Endothelial cell (in vitro differentiated cells): ENCODE data around the gene PAFAH1B2. TPM values are rescaled to one million over a fixed set of nuclear protein-coding genes. Genes with fewer than 3 reads are reported as not detected.
A peak's percentile ranks its signal among the peaks of the same experiment; 100 is the strongest.

Experiments used
- DNase-seq: peaks from one replicate; pipeline ENCODE4 v3.0.0; 2021; ENCODE audit warnings: low spot score
- H3K27ac Mint-ChIP-seq: one replicate; pipeline ENCODE4 v1.8.0; 2021; ENCODE audit warnings: mixed read lengths, inconsistent platforms; ENCODE audit not compliant: unreplicated experiment
- H3K27me3 Mint-ChIP-seq: one replicate; pipeline ENCODE4 v1.8.0; 2021; ENCODE audit warnings: mild to moderate bottlenecking, moderate library complexity, mixed read lengths, inconsistent platforms; ENCODE audit not compliant: unreplicated experiment
- H3K36me3 Mint-ChIP-seq: one replicate; pipeline ENCODE4 v1.8.0; 2021; ENCODE audit warnings: mild to moderate bottlenecking, low read depth, mixed read lengths, inconsistent platforms; ENCODE audit not compliant: unreplicated experiment
- H3K4me1 Mint-ChIP-seq: one replicate; pipeline ENCODE4 v1.8.0; 2021; ENCODE audit warnings: mild to moderate bottlenecking, mixed read lengths, inconsistent platforms; ENCODE audit not compliant: unreplicated experiment
- H3K4me3 Mint-ChIP-seq: one replicate; pipeline ENCODE4 v1.8.0; 2021; ENCODE audit warnings: mild to moderate bottlenecking, mixed read lengths, inconsistent platforms; ENCODE audit not compliant: unreplicated experiment
- H3K9me3 Mint-ChIP-seq: one replicate; pipeline ENCODE4 v1.8.0; 2021; ENCODE audit warnings: mixed read lengths, inconsistent platforms; ENCODE audit not compliant: unreplicated experiment
- total RNA-seq: library from RNA; stranded (reverse); fragmentation: NEBNext Ultra II Directional; extraction: Animal tissue kit (Norgen Biotek cat#: 25700); gene quantifications from one replicate; pipeline ENCODE4 v1.2.1, GENCODE V29; 2021; ENCODE audit not compliant: unreplicated experiment
- TF ChIP-seq, protein P1 (sequence below): fragments of 200-600 bp; sonication (generic); IDR thresholded peaks from one replicate; pipeline ENCODE4 v1.5.0; 2021; ENCODE audit warnings: antibody characterized with exemption; ENCODE audit not compliant: unreplicated experiment

PAFAH1B2 gene
- total RNA-seq, 1 donor from 2014 or later = 87.4 TPM

DNA sequence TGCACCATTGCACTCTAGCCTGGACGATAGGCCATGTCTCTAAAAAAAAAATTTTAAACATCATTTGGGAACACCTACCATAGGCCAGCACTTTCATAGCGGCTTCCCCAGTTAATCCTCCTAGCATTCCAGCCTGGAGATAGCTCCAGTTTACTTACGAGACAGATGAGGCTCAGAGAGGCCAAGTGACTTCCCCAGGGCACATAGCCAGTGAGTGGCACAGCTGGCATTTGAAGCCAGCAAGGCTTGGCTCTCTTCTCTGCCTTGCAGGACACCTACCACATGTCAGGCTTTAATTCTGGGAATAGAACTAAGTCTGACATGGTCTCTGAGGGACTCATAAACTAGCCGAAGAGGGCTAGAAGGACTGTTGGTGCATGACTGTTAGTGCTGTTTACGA is 50.2 kb downstream of the PAFAH1B2 start:
- peaks cover 33% of the 10 kb centered on the region for H3K36me3 Mint-ChIP-seq
- TF ChIP-seq, protein P1, sequence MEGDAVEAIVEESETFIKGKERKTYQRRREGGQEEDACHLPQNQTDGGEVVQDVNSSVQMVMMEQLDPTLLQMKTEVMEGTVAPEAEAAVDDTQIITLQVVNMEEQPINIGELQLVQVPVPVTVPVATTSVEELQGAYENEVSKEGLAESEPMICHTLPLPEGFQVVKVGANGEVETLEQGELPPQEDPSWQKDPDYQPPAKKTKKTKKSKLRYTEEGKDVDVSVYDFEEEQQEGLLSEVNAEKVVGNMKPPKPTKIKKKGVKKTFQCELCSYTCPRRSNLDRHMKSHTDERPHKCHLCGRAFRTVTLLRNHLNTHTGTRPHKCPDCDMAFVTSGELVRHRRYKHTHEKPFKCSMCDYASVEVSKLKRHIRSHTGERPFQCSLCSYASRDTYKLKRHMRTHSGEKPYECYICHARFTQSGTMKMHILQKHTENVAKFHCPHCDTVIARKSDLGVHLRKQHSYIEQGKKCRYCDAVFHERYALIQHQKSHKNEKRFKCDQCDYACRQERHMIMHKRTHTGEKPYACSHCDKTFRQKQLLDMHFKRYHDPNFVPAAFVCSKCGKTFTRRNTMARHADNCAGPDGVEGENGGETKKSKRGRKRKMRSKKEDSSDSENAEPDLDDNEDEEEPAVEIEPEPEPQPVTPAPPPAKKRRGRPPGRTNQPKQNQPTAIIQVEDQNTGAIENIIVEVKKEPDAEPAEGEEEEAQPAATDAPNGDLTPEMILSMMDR = no peak
- no peak for DNase-seq
- H3K27ac Mint-ChIP-seq = peak overlapping the region; percentile 8
- peaks cover 17% of the 10 kb centered on the region for H3K27me3 Mint-ChIP-seq
- no peak overlapping the region for H3K4me3 Mint-ChIP-seq
- H3K4me1 Mint-ChIP-seq = peaks cover 10% of the 10 kb centered on the region
- no peaks in the 10 kb centered on the region for H3K9me3 Mint-ChIP-seq

DNA sequence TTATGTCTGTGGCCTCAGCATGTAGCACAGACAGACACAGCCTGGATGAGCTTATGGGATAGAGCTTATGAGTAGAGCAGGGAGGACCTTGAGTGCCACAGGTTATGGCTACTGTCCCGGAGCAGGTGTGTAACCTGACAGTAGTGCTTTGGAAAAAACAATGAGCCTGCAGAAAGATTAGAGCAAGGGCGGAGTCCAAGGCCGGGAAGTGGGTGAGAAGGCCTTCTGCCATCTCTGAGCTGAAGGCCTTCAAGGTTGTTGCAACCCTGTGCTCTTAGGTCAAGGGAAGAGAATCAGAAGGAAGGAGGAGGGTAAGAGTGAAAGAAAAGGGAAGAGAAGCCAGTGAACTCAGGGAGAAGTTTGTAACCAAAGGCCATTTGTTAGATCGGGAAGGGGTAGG is 51.2 kb downstream of the PAFAH1B2 start:
- peaks cover 12% of the 10 kb centered on the region for H3K4me1 Mint-ChIP-seq
- TF ChIP-seq, protein P1 = no peak
- H3K9me3 Mint-ChIP-seq = no peaks in the 10 kb centered on the region
- no peak overlapping the region for H3K27ac Mint-ChIP-seq
- H3K36me3 Mint-ChIP-seq = peaks cover 33% of the 10 kb centered on the region
- no peak for DNase-seq
- H3K27me3 Mint-ChIP-seq = peaks cover 17% of the 10 kb centered on the region
- peak overlapping the region; percentile 33 for H3K4me3 Mint-ChIP-seq

DNA sequence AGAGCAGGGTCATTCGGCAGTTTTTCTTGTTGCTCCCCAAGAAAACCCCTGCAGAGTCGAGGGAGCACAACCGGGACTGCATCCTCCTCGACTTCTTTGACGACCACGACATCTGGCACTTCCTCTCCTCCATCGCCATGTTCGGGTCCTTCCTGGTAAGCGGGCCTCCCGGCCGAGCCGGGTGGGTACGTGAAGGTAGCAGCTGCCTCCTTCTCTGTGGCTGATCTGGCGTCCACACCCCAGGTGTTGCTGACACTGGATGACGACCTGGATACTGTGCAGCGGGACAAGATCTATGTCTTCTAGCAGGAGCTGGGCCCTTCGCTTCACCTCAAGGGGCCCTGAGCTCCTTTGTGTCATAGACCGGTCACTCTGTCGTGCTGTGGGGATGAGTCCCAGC is 51.7 kb downstream of the PAFAH1B2 start:
- DNase-seq = no peak
- Mint-ChIP-seq H3K4me1 (peaks cover 12% of the 10 kb centered on the region), H3K27me3 (peaks cover 17% of the 10 kb centered on the region), H3K9me3 (no peaks in the 10 kb centered on the region), H3K36me3 (peaks cover 29% of the 10 kb centered on the region), H3K4me3 (no peak overlapping the region), H3K27ac (no peak overlapping the region)
- TF ChIP-seq, protein P1 = no peak

DNA sequence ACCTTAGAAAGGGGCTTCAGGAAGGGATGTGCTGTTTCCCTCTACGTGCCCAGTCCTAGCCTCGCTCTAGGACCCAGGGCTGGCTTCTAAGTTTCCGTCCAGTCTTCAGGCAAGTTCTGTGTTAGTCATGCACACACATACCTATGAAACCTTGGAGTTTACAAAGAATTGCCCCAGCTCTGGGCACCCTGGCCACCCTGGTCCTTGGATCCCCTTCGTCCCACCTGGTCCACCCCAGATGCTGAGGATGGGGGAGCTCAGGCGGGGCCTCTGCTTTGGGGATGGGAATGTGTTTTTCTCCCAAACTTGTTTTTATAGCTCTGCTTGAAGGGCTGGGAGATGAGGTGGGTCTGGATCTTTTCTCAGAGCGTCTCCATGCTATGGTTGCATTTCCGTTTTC is 52.9 kb downstream of the PAFAH1B2 start:
- peaks cover 20% of the 10 kb centered on the region for H3K27me3 Mint-ChIP-seq
- H3K9me3 Mint-ChIP-seq = no peaks in the 10 kb centered on the region
- no peak overlapping the region for H3K27ac Mint-ChIP-seq
- peaks cover 15% of the 10 kb centered on the region for H3K4me1 Mint-ChIP-seq
- DNase-seq = no peak
- H3K36me3 Mint-ChIP-seq = peaks cover 26% of the 10 kb centered on the region
- H3K4me3 Mint-ChIP-seq = no peak overlapping the region
- TF ChIP-seq, protein P1 = no peak

DNA sequence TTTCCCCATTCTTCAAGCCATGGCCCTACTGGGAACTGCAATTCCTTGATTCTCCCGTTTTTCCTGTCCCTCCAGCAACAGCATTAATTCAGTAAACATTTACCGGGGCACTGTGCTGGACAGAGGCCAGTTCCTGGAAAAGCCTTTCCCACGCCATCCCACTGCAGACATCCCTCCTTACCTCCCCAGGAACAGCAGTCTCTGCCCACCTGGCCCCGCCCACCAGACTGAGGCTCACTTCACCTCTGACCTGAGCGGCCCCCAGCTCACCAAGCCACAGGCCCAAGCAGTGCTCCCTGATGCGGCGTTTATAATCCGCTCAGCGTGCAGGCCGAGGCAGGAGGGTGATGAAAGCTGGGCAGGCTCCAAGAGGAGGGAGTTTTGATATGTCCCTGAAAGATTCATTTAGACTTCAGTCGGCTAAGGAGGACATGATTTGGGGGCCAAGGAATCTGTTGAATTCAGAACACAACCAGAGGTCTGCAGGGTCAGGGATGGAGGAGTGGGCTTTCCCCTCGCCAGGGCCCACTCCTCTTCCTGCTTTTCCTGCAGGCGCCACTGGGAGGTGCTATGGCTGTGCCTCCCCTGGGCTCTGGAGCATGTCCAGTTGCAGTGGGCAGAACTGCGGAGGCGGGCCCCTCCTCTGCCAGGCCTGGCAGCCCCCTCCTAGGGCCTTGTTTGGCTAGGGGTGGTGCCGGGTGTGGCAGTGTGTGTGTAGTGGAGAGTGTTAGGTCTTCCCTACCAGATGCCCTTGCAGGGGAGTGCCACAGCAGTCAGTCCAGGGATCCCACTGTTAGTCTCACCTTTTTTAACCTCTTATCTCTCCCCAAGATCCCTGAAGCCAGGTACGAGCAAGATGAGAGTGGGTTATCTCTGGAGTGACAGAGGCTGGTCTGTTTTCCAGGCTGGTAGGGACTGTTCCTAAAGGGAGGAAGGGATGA is 53.7 kb downstream of the PAFAH1B2 start:
- DNase-seq = peak; percentile 69
- H3K36me3 Mint-ChIP-seq = peaks cover 22% of the 10 kb centered on the region
- H3K27ac Mint-ChIP-seq = no peak overlapping the region
- H3K4me1 Mint-ChIP-seq = peaks cover 15% of the 10 kb centered on the region
- H3K27me3 Mint-ChIP-seq = peaks cover 21% of the 10 kb centered on the region
- TF ChIP-seq, protein P1 = peak; percentile 44
- peak overlapping the region; percentile 65 for H3K4me3 Mint-ChIP-seq
- no peaks in the 10 kb centered on the region for H3K9me3 Mint-ChIP-seq
